ENCODE results near the gene CMA1. TPM values are rescaled to one million over a fixed set of nuclear protein-coding genes. Genes with fewer than 3 reads are reported as not detected.

Gene CMA1
- total and polyA plus RNA-seq, 2 experiments from 2014 or later: not detected

DNA sequence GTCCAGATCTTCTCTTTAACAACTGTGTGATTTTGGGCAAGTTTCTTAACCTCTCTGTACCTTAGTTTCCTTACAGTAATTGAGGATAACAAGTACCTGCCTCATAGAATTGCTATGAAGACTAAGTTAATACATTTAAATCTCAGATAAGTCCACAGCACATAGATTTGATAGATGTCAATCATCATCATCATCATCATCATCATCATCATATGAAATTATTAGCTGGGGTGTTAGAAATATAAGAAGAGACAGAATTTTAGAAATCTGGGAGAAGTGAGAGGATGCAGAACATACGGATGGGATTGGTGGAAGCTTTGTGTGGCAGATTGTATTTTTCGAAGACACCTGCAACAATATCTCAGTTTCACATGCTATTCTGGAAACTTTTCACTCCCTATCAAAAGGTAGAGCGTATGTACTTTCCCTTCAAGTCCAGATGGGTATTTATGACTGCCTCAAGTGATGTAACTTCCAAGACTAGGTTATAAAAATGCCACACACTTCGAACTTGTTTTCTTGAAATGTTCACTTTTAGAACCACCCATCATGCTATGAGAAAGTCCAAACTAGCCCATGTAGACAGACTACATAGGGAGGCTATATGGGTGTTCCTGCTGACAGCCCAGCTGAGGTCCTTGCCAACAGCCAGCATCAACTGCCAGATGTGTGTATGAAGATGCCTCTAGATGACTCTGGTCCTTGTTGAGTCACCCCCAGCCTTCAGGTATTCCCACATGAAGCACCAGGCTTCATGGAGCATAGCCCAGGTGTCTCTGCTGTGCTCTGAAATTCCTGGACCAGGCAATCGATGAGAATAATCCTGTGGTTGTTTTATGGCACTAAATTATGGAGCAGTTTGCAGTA is 44.8 kb downstream of the CMA1 start:
- H3K27ac Mint-ChIP-seq: no peak overlapping the region
- Histone ChIP-seq H3K4me1 (ENCODE audit: insufficient read depth) (no peaks in the 10 kb centered on the region), H3K79me2 (replicated peaks; ENCODE audit: insufficient read depth) (no peaks in the 10 kb centered on the region), H3K36me3 (ENCODE audit: insufficient read depth) (no peaks in the 10 kb centered on the region), H3K4me2 (no peak overlapping the region), H2AFZ (no peak overlapping the region), H4K20me1 (replicated peaks; ENCODE audit: insufficient read depth) (no peaks in the 10 kb centered on the region), H3F3A (replicated peaks; ENCODE audit: low read depth) (no peaks in the 10 kb centered on the region), H3K4me3 (no peak overlapping the region), H3K9me2 (ENCODE audit: insufficient read depth) (no peaks in the 10 kb centered on the region), H3K27me3 (ENCODE audit: insufficient read depth) (no peaks in the 10 kb centered on the region), H3K27ac (ENCODE audit: low read depth) (no peak overlapping the region)
- TF ChIP-seq ZNF114 (CRISPR knock-in tag; IDR thresholded peaks at IDR 0.05) (no peak), EZH2phosphoT487 (IDR thresholded peaks at IDR 0.05; ENCODE audit: unreplicated experiment) (no peak), CREB1 (CRISPR knock-in tag; IDR thresholded peaks at IDR 0.05; ENCODE audit: low read depth) (no peak), JUNB (IDR thresholded peaks at IDR 0.05; ENCODE audit: unreplicated experiment) (no peak), STAT1 (IDR thresholded peaks at IDR 0.05; ENCODE audit: unreplicated experiment) (no peak), NANOG (IDR thresholded peaks at IDR 0.05; ENCODE audit: borderline replicate concordance) (no peak), EZH2 (IDR thresholded peaks at IDR 0.05; ENCODE audit: low read depth, unreplicated experiment) (no peak), POLR2AphosphoS5 (IDR thresholded peaks at IDR 0.05; ENCODE audit: low read depth) (no peak), ZNF331 (CRISPR knock-in tag; IDR thresholded peaks at IDR 0.05; ENCODE audit: low read depth) (no peak)
- TF ChIP-seq, protein P1, sequence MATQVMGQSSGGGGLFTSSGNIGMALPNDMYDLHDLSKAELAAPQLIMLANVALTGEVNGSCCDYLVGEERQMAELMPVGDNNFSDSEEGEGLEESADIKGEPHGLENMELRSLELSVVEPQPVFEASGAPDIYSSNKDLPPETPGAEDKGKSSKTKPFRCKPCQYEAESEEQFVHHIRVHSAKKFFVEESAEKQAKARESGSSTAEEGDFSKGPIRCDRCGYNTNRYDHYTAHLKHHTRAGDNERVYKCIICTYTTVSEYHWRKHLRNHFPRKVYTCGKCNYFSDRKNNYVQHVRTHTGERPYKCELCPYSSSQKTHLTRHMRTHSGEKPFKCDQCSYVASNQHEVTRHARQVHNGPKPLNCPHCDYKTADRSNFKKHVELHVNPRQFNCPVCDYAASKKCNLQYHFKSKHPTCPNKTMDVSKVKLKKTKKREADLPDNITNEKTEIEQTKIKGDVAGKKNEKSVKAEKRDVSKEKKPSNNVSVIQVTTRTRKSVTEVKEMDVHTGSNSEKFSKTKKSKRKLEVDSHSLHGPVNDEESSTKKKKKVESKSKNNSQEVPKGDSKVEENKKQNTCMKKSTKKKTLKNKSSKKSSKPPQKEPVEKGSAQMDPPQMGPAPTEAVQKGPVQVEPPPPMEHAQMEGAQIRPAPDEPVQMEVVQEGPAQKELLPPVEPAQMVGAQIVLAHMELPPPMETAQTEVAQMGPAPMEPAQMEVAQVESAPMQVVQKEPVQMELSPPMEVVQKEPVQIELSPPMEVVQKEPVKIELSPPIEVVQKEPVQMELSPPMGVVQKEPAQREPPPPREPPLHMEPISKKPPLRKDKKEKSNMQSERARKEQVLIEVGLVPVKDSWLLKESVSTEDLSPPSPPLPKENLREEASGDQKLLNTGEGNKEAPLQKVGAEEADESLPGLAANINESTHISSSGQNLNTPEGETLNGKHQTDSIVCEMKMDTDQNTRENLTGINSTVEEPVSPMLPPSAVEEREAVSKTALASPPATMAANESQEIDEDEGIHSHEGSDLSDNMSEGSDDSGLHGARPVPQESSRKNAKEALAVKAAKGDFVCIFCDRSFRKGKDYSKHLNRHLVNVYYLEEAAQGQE (IDR thresholded peaks at IDR 0.05; ENCODE audit: unreplicated experiment): no peak
- TF ChIP-seq, protein P2, sequence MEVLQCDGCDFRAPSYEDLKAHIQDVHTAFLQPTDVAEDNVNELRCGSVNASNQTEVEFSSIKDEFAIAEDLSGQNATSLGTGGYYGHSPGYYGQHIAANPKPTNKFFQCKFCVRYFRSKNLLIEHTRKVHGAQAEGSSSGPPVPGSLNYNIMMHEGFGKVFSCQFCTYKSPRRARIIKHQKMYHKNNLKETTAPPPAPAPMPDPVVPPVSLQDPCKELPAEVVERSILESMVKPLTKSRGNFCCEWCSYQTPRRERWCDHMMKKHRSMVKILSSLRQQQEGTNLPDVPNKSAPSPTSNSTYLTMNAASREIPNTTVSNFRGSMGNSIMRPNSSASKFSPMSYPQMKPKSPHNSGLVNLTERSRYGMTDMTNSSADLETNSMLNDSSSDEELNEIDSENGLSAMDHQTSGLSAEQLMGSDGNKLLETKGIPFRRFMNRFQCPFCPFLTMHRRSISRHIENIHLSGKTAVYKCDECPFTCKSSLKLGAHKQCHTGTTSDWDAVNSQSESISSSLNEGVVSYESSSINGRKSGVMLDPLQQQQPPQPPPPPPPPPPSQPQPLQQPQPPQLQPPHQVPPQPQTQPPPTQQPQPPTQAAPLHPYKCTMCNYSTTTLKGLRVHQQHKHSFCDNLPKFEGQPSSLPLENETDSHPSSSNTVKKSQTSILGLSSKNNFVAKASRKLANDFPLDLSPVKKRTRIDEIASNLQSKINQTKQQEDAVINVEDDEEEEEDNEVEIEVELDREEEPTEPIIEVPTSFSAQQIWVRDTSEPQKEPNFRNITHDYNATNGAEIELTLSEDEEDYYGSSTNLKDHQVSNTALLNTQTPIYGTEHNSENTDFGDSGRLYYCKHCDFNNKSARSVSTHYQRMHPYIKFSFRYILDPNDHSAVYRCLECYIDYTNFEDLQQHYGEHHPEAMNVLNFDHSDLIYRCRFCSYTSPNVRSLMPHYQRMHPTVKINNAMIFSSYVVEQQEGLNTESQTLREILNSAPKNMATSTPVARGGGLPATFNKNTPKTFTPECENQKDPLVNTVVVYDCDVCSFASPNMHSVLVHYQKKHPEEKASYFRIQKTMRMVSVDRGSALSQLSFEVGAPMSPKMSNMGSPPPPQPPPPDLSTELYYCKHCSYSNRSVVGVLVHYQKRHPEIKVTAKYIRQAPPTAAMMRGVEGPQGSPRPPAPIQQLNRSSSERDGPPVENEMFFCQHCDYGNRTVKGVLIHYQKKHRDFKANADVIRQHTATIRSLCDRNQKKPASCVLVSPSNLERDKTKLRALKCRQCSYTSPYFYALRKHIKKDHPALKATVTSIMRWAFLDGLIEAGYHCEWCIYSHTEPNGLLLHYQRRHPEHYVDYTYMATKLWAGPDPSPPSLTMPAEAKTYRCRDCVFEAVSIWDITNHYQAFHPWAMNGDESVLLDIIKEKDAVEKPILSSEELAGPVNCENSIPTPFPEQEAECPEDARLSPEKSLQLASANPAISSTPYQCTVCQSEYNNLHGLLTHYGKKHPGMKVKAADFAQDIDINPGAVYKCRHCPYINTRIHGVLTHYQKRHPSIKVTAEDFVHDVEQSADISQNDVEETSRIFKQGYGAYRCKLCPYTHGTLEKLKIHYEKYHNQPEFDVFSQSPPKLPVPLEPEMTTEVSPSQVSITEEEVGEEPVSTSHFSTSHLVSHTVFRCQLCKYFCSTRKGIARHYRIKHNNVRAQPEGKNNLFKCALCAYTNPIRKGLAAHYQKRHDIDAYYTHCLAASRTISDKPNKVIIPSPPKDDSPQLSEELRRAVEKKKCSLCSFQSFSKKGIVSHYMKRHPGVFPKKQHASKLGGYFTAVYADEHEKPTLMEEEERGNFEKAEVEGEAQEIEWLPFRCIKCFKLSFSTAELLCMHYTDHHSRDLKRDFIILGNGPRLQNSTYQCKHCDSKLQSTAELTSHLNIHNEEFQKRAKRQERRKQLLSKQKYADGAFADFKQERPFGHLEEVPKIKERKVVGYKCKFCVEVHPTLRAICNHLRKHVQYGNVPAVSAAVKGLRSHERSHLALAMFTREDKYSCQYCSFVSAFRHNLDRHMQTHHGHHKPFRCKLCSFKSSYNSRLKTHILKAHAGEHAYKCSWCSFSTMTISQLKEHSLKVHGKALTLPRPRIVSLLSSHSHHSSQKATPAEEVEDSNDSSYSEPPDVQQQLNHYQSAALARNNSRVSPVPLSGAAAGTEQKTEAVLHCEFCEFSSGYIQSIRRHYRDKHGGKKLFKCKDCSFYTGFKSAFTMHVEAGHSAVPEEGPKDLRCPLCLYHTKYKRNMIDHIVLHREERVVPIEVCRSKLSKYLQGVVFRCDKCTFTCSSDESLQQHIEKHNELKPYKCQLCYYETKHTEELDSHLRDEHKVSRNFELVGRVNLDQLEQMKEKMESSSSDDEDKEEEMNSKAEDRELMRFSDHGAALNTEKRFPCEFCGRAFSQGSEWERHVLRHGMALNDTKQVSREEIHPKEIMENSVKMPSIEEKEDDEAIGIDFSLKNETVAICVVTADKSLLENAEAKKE (CRISPR knock-in tag; IDR thresholded peaks at IDR 0.05): no peak
- TF ChIP-seq, protein P3, sequence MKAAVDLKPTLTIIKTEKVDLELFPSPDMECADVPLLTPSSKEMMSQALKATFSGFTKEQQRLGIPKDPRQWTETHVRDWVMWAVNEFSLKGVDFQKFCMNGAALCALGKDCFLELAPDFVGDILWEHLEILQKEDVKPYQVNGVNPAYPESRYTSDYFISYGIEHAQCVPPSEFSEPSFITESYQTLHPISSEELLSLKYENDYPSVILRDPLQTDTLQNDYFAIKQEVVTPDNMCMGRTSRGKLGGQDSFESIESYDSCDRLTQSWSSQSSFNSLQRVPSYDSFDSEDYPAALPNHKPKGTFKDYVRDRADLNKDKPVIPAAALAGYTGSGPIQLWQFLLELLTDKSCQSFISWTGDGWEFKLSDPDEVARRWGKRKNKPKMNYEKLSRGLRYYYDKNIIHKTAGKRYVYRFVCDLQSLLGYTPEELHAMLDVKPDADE (IDR thresholded peaks at IDR 0.05): no peak
- TF ChIP-seq, protein P4, sequence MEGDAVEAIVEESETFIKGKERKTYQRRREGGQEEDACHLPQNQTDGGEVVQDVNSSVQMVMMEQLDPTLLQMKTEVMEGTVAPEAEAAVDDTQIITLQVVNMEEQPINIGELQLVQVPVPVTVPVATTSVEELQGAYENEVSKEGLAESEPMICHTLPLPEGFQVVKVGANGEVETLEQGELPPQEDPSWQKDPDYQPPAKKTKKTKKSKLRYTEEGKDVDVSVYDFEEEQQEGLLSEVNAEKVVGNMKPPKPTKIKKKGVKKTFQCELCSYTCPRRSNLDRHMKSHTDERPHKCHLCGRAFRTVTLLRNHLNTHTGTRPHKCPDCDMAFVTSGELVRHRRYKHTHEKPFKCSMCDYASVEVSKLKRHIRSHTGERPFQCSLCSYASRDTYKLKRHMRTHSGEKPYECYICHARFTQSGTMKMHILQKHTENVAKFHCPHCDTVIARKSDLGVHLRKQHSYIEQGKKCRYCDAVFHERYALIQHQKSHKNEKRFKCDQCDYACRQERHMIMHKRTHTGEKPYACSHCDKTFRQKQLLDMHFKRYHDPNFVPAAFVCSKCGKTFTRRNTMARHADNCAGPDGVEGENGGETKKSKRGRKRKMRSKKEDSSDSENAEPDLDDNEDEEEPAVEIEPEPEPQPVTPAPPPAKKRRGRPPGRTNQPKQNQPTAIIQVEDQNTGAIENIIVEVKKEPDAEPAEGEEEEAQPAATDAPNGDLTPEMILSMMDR (conservative IDR thresholded peaks at IDR 0.05; ENCODE audit: low read depth in 2 of 2): no peak
- no peaks in the 10 kb centered on the region; the same call in 2 of the 3 replicates for H3K36me3 Mint-ChIP-seq (ENCODE audit: low read depth)
- no peaks in the 10 kb centered on the region for H3K27me3 Mint-ChIP-seq (ENCODE audit: insufficient read depth, low read depth, poor library complexity)
- ATAC-seq (no peak), DNase-seq (ENCODE audit: low spot score) (no peak)
- no peaks in the 10 kb centered on the region; the same call in 2 of the 3 replicates for H3K9me3 Mint-ChIP-seq
- H3K4me3 Mint-ChIP-seq: no peak overlapping the region
- H3K4me1 Mint-ChIP-seq: peaks cover 3% of the 10 kb centered on the region; the same call in 1 of the 3 replicates

Data from GM23338 (cell line).